GM19025 (cell line): Measurements from ENCODE around the gene UBE2D2.
"Not testable (repeated sequence)": the region's sequence is repeated elsewhere in the genome, so short reads cannot be mapped to it uniquely, and the experiment has no call there.

Experiments used
- ATAC-seq: cut with Tn5 transposase; IDR thresholded peaks from one replicate; pipeline ENCODE4 v1.9.1; 2021; ENCODE audit warnings: mild to moderate bottlenecking, low read depth, moderate library complexity; ENCODE audit not compliant: unreplicated experiment

The UBE2D2 gene

DNA sequence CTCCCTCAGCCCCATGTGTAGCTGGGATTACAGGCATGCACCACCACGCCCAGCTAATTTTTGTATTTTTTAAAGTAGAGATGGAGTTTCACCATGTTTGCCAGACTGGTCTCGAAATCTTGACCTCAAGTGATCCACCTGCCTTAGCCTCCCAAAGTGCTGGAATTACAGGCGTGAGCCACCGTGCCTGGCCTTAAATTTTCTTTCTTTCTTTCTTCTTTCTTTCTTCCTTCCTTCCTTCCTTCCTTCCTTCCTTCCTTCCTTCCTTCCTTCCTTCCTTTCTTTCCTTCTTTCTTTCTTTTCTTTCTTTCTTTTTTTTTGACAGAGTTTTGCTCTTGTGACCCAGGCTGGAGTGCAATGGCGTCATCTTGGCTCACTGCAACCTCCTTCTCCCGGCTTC is 14.5 kb upstream of the UBE2D2 start:
- ATAC-seq = not testable (repeated sequence)

GRCh38 chr5:139549162-139549894 is 11.8 kb upstream of the UBE2D2 start:
- no peak for ATAC-seq

DNA sequence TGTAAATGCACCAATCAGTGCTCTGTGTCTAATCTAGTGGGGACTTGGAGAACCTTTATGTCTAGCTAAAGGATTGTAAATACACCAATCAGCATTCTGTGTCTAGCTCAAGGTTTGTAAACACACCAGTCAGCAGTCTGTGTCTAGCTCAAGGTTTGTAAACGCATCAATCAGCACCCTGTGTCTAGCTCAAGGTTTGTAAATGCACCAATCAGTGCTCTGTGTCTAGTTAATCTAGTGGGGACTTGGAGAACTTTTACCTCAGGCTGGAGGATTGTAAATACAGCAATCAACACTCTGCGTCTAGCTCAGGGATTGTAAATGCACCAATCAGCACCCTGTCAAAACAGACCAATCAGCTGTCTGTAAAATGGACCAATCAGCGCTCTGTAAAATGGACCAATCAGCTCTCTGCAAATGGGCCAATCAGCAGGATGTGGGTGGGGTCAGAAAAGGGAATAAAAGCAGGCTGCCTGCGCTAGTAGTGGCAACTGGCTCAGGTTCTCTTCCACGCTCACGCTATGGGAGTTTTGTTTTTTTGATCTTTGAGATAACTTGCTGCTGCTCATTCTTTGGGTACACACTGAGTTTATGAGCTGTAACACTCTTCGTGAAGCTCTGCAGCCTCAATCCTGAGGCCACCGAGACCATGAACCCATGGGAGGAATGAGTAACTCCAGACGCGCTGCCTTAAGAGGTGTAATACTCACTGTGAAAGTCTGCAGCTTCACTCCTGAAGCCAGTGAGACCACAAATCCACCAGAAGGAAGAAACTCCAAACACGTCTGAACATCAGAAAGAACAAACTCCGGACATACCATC is 10.9 kb upstream of the UBE2D2 start:
- not testable (repeated sequence) for ATAC-seq

DNA sequence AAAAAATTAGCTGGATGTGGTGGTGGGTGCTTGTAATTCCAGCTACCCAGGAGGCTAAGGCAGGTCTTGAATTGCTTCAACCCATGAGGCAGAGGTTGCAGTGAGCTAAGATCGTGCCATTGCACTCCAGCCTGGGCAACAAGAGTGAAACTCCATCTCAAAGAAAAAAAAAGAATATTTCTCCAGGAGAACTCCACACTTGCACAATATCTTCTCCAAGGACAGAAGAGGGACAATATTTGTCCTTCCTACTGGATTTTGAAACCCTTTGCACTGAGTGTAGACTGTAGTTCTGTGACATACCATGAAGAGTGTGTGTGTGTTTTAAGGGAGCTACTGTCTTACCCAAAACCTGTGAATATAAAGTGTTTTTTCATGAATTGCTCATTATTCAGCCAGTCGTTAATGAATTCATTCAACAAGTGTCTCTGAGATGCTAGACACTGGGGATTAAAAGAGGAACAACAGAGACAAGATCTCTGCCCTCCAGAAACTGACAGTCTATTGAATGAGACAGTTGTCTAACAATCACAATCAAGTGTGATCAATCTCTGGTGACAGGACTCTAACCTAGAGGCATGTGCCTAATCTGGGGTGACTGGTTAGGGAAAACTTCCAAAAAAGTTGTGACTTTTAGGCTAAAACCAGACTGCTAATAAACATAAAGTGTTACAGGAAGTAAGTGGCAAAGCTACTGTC is 9.8 kb upstream of the UBE2D2 start:
- no peak for ATAC-seq

- no peak for ATAC-seq
Measured at GRCh38 chr5:139552893-139553575, 8.1 kb upstream of the UBE2D2 start.

GRCh38 chr5:139554264-139554663 is 6.9 kb upstream of the UBE2D2 start:
- no peak for ATAC-seq

DNA sequence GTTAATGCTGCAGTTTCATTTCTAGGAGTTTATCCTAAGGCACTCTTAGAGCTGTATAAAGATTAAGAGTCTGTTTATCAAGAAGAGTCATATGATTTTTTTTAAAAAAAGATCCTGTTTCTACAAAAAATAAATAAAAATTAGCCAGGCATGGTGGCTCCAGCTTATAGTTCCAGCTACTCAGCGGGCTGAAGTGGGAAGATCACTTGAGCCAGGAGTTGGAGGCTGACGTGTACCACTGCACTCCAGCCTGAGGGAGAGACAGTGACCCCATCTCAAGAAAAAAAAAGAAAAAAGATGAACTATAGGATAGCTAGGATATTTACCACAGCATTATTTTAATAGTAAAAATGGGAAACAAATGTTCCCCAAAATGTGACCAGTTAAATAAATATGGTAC is 3.3 kb upstream of the UBE2D2 start:
- no peak for ATAC-seq

- ATAC-seq = peak; percentile 17
Measured at GRCh38 chr5:139561655-139562451, 714 bp downstream of the UBE2D2 start.

DNA sequence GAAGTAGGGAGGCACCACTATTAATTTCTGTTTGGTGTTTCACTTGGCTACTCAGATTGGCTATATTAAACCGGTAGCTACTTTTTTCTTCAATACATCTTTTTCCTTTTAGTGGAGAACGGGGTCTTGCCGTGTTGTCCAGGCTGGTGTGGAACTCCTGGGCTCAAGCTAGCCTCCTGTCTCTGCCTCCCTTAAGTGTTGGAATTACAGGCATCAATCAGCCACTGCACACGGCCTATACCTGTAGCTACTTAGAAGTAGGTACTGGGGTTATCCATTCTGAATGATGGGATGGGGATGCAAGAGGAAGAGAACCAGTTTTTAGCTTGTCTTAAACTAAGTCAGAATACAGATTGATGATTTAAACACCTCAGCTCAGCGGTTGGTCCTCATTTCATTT is 1.7 kb downstream of the UBE2D2 start:
- ATAC-seq = no peak

GRCh38 chr5:139565411-139566305 is 4.5 kb downstream of the UBE2D2 start:
- no peak for ATAC-seq

- ATAC-seq = no peak
Measured at GRCh38 chr5:139566611-139567010, 5.5 kb downstream of the UBE2D2 start.

- no peak for ATAC-seq
Measured at GRCh38 chr5:139569270-139569955, 8.3 kb downstream of the UBE2D2 start.

GRCh38 chr5:139571543-139571942 is 10.4 kb downstream of the UBE2D2 start:
- ATAC-seq = no peak

- no peak for ATAC-seq
Measured at GRCh38 chr5:139571966-139572365, 10.8 kb downstream of the UBE2D2 start.

DNA sequence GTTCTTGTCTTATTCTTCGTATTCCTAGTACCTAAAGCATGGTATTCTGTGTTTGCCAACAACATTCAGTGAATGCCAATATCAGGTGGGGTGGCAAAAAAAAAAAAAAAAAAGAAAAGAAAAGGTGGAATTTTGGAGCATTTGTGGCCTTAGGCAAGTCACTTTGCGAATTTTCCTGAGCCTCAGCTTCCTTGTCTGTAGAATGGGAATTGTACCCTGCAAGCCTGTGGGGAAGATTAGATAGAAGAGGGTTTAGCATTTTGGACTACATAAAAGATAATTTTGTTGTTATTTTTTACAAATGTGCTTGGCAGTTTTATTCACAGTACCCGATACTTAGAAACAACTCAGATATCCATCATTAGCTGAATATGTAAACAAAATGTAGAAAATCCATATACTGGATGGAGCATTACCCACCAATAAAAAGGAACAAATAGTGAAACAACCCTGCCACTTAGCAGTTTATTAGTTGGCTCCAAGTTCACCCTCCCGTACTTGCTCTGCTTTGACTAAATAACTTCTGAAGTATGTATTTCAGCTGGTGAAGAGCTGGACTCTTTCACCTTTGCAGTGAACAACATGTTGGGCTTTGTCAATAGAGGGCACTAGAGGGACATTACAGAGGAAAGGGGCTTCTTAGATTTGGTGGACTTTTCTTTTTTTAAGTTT is 13.6 kb downstream of the UBE2D2 start:
- ATAC-seq = no peak

GRCh38 chr5:139575313-139575646 is 14.1 kb downstream of the UBE2D2 start:
- no peak for ATAC-seq

DNA sequence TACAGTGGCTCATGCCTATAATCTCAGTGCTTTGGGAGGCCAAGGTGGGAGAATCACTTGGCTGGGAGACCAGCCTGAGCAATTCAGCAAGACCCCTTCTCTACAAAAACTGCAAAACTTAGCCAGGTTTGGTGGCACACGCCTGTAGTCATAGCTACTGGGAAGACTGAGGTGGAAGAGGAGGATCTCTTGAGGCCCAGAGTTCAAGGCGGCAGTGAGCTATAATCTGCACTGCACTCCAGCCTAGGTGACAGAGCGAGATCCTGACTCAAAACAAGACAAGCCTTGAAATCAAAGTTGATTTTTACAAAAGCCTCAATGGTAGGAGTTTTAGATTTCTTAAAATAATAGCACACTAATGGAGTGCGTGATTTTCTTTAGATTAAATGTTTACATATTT is 14.6 kb downstream of the UBE2D2 start:
- ATAC-seq = no peak

DNA sequence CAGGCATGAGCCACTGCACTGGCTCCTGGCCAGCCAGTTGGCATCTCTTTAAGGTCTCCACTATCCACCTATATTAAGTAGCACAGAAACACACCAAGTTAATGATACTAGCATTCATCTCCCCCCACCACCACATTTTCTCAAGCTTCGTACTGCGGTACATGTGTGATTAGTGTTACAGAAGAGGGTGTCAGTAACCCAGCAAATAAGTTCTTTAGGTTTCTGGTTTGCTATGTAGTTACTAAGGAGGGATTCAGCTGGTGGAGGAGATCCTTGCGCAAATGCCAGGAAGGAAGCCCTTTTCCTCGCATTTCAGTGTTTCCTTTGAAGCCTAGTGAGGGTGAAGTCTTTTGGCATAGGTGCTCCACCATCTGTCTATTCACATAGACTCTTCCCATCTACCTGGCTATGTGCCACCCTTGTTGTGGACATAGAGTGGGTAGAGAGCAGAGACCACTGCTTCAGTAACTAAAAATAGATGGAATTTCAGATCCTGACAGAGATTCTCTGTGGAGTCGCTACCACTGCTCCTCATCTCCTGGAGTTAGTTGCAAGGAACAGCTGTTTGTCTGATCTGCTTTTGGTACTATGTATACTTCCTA is 16.7 kb downstream of the UBE2D2 start:
- no peak for ATAC-seq
